ENCODE measurements around the gene FLRT2.

Gene FLRT2

GRCh38 chr14:85529803-85530574 is at the start of gene FLRT2:
Gene FLRT2 (plus strand): TSS chr14:85530144. CDS start chr14:85621515, 91,371 bp downstream.
- in situ Hi-C loops (cut with MboI; ENCODE audit: low sequenced_read_pairs): no loop called here

- in situ Hi-C loops (cut with MboI; ENCODE audit: low sequenced_read_pairs): no loop called here
Observed at GRCh38 chr14:85481471-85481870, 48.5 kb upstream of the FLRT2 start.

GRCh38 chr14:85482552-85482951 is 47.4 kb upstream of the FLRT2 start:
- in situ Hi-C loops (cut with MboI; ENCODE audit: low sequenced_read_pairs): no loop called here

- in situ Hi-C loops (cut with MboI; ENCODE audit: low sequenced_read_pairs): no loop called here
Observed at GRCh38 chr14:85483037-85483436, 46.9 kb upstream of the FLRT2 start.

GRCh38 chr14:85483652-85484051 is 46.3 kb upstream of the FLRT2 start:
- in situ Hi-C loops (cut with MboI; ENCODE audit: low sequenced_read_pairs): no loop called here

- in situ Hi-C loops (cut with MboI; ENCODE audit: low sequenced_read_pairs): no loop called here
Observed at GRCh38 chr14:85487215-85487614, 42.7 kb upstream of the FLRT2 start.

- in situ Hi-C loops (cut with MboI; ENCODE audit: low sequenced_read_pairs): no loop called here
Observed at GRCh38 chr14:85501751-85502150, 28.2 kb upstream of the FLRT2 start.

GRCh38 chr14:85508863-85509262 is 21.1 kb upstream of the FLRT2 start:
- in situ Hi-C loops (cut with MboI; ENCODE audit: low sequenced_read_pairs): no loop called here

GRCh38 chr14:85512451-85512850 is 17.5 kb upstream of the FLRT2 start:
- in situ Hi-C loops (cut with MboI; ENCODE audit: low sequenced_read_pairs): no loop called here

- in situ Hi-C loops (cut with MboI; ENCODE audit: low sequenced_read_pairs): no loop called here
Observed at GRCh38 chr14:85514487-85514886, 15.5 kb upstream of the FLRT2 start.

- in situ Hi-C loops (cut with MboI; ENCODE audit: low sequenced_read_pairs): no loop called here
Observed at GRCh38 chr14:85516239-85517113, 13.5 kb upstream of the FLRT2 start.

GRCh38 chr14:85517114-85517688 is 12.7 kb upstream of the FLRT2 start:
- in situ Hi-C loops (cut with MboI; ENCODE audit: low sequenced_read_pairs): no loop called here

- in situ Hi-C loops (cut with MboI; ENCODE audit: low sequenced_read_pairs): no loop called here
Observed at GRCh38 chr14:85519661-85520305, 10.2 kb upstream of the FLRT2 start.

- in situ Hi-C loops (cut with MboI; ENCODE audit: low sequenced_read_pairs): no loop called here
Observed at GRCh38 chr14:85520581-85520980, 9.4 kb upstream of the FLRT2 start.

- in situ Hi-C loops (cut with MboI; ENCODE audit: low sequenced_read_pairs): no loop called here
Observed at GRCh38 chr14:85523624-85524023, 6.3 kb upstream of the FLRT2 start.

GRCh38 chr14:85527006-85527405 is 2.9 kb upstream of the FLRT2 start:
- in situ Hi-C loops (cut with MboI; ENCODE audit: low sequenced_read_pairs): no loop called here

GRCh38 chr14:85527445-85528035 is 2.4 kb upstream of the FLRT2 start:
- in situ Hi-C loops (cut with MboI; ENCODE audit: low sequenced_read_pairs): no loop called here

- in situ Hi-C loops (cut with MboI; ENCODE audit: low sequenced_read_pairs): no loop called here
Observed at GRCh38 chr14:85528080-85528896, 1.7 kb upstream of the FLRT2 start.

- in situ Hi-C loops (cut with MboI; ENCODE audit: low sequenced_read_pairs): no loop called here
Observed at GRCh38 chr14:85528897-85529631, 880 bp upstream of the FLRT2 start.
